Measurements from ENCODE around the gene TFF2. TPM values are rescaled to one million over a fixed set of nuclear protein-coding genes. Genes with fewer than 3 reads are reported as not detected.

The TFF2 gene
- total RNA-seq, 1 experiment from 2014 or later: 1.2 TPM

DNA sequence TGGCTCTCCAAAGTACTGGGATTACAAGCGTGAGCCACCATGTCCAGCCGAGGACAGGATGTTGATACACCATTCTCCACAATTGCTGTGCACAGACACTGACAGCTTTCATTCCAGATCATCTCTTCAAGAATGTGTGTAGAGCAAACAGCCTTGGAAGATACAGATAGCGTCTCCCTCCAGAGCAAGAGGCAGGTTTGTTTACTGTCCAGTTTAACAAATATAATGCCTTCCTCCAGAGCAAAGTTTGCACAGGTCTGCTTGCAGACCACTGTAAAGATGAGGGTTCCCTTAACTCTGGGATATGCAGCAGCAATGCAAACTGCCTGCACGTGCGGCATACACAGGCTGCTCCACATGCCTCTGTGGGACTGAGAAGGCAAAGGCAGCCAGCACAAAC is 40.5 kb upstream of the TFF2 start:
- no peaks in the 10 kb centered on the region for H3K27me3 Mint-ChIP-seq (ENCODE audit: insufficient read depth, unreplicated experiment)
- H3K27me3 ChIP-seq (replicated peaks; ENCODE audit: control insufficient read depth, insufficient read depth, low read length): no peaks in the 10 kb centered on the region
- H3K27ac Mint-ChIP-seq (ENCODE audit: unreplicated experiment): no peak overlapping the region
- H3K9me3 Mint-ChIP-seq (ENCODE audit: unreplicated experiment): no peaks in the 10 kb centered on the region
- CTCF ChIA-PET: no interaction called here
- POLR2A ChIA-PET: no interaction called here
- H3K4me3 ChIP-seq (ENCODE audit: low read depth, low read length): no peak overlapping the region
- no peaks in the 10 kb centered on the region for H3K9me3 ChIP-seq
- no TSS peak for BruUV-seq (replicated peaks)
- no peaks in the 10 kb centered on the region for H3K36me3 ChIP-seq (ENCODE audit: control insufficient read depth, insufficient read depth, low read length)
- H3K4me1 Mint-ChIP-seq (ENCODE audit: low read depth, unreplicated experiment): peaks cover 27% of the 10 kb centered on the region
- peaks cover 11% of the 10 kb centered on the region; the same call in 1 of the 2 replicates for H3K4me1 ChIP-seq
- DNase-seq: peak in 1 of 2 experiments; percentile 22
- H3K4me3 Mint-ChIP-seq (ENCODE audit: unreplicated experiment): no peak overlapping the region
- TF ChIP-seq, protein P1, sequence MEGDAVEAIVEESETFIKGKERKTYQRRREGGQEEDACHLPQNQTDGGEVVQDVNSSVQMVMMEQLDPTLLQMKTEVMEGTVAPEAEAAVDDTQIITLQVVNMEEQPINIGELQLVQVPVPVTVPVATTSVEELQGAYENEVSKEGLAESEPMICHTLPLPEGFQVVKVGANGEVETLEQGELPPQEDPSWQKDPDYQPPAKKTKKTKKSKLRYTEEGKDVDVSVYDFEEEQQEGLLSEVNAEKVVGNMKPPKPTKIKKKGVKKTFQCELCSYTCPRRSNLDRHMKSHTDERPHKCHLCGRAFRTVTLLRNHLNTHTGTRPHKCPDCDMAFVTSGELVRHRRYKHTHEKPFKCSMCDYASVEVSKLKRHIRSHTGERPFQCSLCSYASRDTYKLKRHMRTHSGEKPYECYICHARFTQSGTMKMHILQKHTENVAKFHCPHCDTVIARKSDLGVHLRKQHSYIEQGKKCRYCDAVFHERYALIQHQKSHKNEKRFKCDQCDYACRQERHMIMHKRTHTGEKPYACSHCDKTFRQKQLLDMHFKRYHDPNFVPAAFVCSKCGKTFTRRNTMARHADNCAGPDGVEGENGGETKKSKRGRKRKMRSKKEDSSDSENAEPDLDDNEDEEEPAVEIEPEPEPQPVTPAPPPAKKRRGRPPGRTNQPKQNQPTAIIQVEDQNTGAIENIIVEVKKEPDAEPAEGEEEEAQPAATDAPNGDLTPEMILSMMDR (IDR thresholded peaks at IDR 0.05; ENCODE audit: insufficient read depth in 1 of 2, low read depth in 1 of 2, low read length in 1 of 2, severe bottlenecking in 1 of 2, unreplicated experiment in 1 of 2): no peak
- intact Hi-C loops (cut with micrococcal nuclease; ENCODE audit: unreplicated experiment): no loop called here
- H3K36me3 Mint-ChIP-seq (ENCODE audit: insufficient read depth, unreplicated experiment): peaks cover 4% of the 10 kb centered on the region

- no peak overlapping the region for H3K4me3 ChIP-seq (ENCODE audit: low read depth, low read length)
- no TSS peak for BruUV-seq (replicated peaks)
- Mint-ChIP-seq H3K27me3 (ENCODE audit: insufficient read depth, unreplicated experiment) (no peaks in the 10 kb centered on the region), H3K4me1 (ENCODE audit: low read depth, unreplicated experiment) (peaks cover 30% of the 10 kb centered on the region), H3K27ac (ENCODE audit: unreplicated experiment) (peak overlapping the region; percentile 54), H3K9me3 (ENCODE audit: unreplicated experiment) (no peaks in the 10 kb centered on the region), H3K4me3 (ENCODE audit: unreplicated experiment) (no peak overlapping the region), H3K36me3 (ENCODE audit: insufficient read depth, unreplicated experiment) (peaks cover 4% of the 10 kb centered on the region)
- CTCF ChIA-PET: no interaction called here
- POLR2A ChIA-PET: no interaction called here
- H3K27me3 ChIP-seq (replicated peaks; ENCODE audit: control insufficient read depth, insufficient read depth, low read length): no peaks in the 10 kb centered on the region
- peaks cover 17% of the 10 kb centered on the region for H3K4me1 ChIP-seq
- no peaks in the 10 kb centered on the region for H3K36me3 ChIP-seq (ENCODE audit: control insufficient read depth, insufficient read depth, low read length)
- TF ChIP-seq, protein P1 (IDR thresholded peaks at IDR 0.05; ENCODE audit: insufficient read depth in 1 of 2, low read depth in 1 of 2, low read length in 1 of 2, severe bottlenecking in 1 of 2, unreplicated experiment in 1 of 2): no peak
- intact Hi-C loops (cut with micrococcal nuclease; ENCODE audit: unreplicated experiment): no loop called here
- no peaks in the 10 kb centered on the region for H3K9me3 ChIP-seq
- peak in 1 of 2 experiments; percentile 1 for DNase-seq
These were observed 39.9 kb upstream of the TFF2 start for GRCh38 chr21:42390696-42391095.

- BruUV-seq (replicated peaks): no TSS peak
These were observed 39.4 kb upstream of the TFF2 start for GRCh38 chr21:42390193-42390592.

More at GRCh38 chr21:42390193-42390592, 39.4 kb upstream of the TFF2 start:
- no peak overlapping the region for H3K4me3 ChIP-seq (ENCODE audit: low read depth, low read length)
- Mint-ChIP-seq H3K36me3 (ENCODE audit: insufficient read depth, unreplicated experiment) (peaks cover 4% of the 10 kb centered on the region), H3K4me1 (ENCODE audit: low read depth, unreplicated experiment) (peaks cover 35% of the 10 kb centered on the region), H3K27ac (ENCODE audit: unreplicated experiment) (peak overlapping the region; percentile 54), H3K27me3 (ENCODE audit: insufficient read depth, unreplicated experiment) (no peaks in the 10 kb centered on the region), H3K9me3 (ENCODE audit: unreplicated experiment) (no peaks in the 10 kb centered on the region), H3K4me3 (ENCODE audit: unreplicated experiment) (no peak overlapping the region)
- peaks cover 18% of the 10 kb centered on the region for H3K4me1 ChIP-seq
- ChIA-PET CTCF (no interaction called here), POLR2A (no interaction called here)
- peak in 1 of 2 experiments; percentile 1 for DNase-seq
- H3K9me3 ChIP-seq: no peaks in the 10 kb centered on the region
- no peaks in the 10 kb centered on the region for H3K36me3 ChIP-seq (ENCODE audit: control insufficient read depth, insufficient read depth, low read length)
- intact Hi-C loops (cut with micrococcal nuclease; ENCODE audit: unreplicated experiment): no loop called here
- H3K27me3 ChIP-seq (replicated peaks; ENCODE audit: control insufficient read depth, insufficient read depth, low read length): no peaks in the 10 kb centered on the region
- TF ChIP-seq, protein P1 (IDR thresholded peaks at IDR 0.05; ENCODE audit: insufficient read depth in 1 of 2, low read depth in 1 of 2, low read length in 1 of 2, severe bottlenecking in 1 of 2, unreplicated experiment in 1 of 2): no peak

Measured in Caco-2 (cell line).